ENCODE data around the gene EIF3D.

Gene EIF3D

DNA sequence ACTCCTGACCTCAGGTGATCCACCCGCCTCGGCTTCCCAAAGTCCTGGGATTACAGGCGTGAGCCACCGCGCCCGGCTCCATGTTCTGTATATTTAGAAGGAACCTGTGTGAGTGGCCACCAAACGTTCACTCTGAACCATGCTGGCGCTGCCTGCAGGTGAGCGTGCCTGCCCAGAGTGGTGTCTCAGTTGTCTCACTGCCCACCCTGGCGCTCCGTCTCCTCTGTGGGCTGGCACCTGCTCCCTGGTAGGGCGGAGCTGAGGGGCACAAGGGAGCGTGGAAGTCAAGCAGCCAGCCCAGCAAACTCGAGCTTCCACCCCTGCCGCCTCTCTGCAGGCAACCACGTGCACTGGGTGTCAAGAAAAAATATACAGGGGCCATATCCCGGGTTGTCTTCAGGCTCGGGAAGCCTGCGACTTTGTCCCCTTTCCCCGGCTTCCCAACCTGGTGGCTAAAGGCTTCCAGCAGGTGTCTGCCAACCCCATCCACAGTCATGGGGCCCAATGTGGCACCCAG, 64.2 kb downstream of the EIF3D start:
- DNase-seq, result no peak

DNA sequence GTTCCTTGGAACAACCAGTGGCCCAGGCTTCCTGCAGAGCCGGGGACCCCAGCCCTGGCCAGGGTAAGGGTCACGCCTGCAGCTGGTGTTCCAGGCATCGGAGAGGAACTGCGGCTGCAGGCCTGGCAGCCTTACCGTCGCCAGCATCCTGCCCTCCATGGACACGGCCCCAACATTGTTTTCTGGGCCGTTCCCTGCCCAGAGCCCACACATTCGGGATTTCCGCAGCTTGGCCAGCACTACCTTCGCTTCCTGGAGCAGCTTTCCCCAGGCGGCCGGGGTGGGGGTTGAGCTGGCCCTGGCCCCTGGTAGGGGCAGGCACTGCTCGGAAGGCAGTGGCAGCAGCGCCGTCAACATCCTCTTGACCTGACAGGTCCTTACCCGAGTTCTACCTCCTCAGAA, 65.2 kb downstream of the EIF3D start:
- no peak for DNase-seq

DNA sequence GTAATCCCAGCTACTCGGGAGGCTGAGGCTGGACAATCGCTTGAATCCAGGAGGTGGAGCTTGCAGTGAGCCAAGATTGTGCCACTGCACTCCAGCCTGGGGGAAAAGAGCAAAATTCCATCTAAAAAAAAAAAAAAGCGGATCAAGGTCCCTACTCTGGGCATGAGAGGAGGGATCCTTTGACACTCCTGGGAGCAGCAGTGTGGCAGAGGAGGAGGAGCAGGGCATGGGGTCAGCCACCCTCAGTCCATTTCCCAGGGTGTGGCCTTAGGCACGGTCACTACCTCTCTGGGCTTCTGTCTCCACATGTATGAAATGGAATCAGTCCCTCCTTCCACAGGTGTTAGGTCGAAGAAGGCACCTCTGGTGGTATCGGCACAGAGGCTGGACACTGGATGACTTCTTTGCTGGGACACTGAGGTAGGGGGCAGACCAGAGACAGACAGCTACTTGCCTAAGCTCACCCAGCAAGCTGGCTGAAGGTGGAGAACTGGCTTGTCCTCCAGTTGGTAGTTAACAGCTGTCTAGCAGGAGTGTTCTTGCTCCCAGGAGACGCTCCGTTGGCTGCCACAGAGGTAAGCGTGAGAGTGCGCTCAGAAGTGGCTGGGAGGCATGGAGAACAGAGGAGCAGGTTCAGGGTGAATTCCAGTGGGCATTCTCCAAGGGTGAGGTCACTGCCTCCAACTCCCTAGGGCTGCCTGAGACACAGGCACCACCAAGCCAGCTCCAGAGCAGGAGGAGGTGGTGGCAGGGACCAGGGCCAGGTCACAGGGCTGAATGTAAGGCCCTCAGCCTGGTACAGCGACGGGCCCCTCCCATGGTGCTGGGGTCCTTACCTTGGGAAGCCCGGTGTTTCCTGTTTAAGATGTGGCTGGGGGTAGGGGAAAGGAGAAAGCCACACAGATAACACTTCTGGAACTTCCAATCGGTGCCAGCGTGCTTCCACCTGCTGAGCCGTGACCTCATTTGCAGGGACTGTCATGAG, 67.0 kb downstream of the EIF3D start:
- no peak for DNase-seq
